GM12864 (cell line): ENCODE data around the gene SAV1.

Experiments used
- DNase-seq: peaks from one replicate; pipeline ENCODE4 v3.0.0-alpha.2; 2011; ENCODE audit warnings: low read depth
- H3K4me3 ChIP-seq: 2 replicates; pipeline ENCODE4 v1.5.1; 2011; ENCODE audit warnings: mild to moderate bottlenecking, low read depth, low read length, control low read depth
- CTCF ChIP-seq: IDR thresholded peaks from 2 replicates; pipeline ENCODE4 v1.5.1; 2011; ENCODE audit warnings: low read depth, mild to moderate bottlenecking, moderate library complexity, low read length, control low read depth, inconsistent platforms; ENCODE audit errors: missing control alignments

The SAV1 gene

GRCh38 chr14:50590464-50590863 is 77.6 kb downstream of the SAV1 start:
- no peak for TF ChIP-seq CTCF
- no peak for DNase-seq
- no peak overlapping the region for H3K4me3 ChIP-seq
